Measurements from ENCODE around the gene ZNF45.
"Not testable (repeated sequence)": the region's sequence is repeated elsewhere in the genome, so short reads cannot be mapped to it uniquely, and the experiment has no call there.

Gene ZNF45

DNA sequence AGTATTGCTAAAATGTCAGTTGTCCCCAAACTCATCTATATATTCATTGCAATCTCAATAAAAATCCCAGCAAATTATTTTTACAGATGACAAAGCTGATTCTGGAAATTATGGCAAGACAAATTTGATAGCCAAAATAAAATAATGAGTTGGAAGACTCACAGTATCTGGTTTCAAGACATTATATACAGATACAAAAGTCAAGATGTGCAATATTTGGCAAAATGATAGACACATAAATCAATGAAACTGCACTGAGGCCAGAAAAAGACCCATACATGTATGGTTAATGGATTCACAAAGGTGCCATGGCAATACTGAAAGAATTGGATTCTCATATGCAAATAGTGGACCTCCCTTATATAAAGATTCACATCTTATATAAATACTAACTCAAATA, 24.2 kb downstream of the ZNF45 start:
- DNase-seq = no peak

DNA sequence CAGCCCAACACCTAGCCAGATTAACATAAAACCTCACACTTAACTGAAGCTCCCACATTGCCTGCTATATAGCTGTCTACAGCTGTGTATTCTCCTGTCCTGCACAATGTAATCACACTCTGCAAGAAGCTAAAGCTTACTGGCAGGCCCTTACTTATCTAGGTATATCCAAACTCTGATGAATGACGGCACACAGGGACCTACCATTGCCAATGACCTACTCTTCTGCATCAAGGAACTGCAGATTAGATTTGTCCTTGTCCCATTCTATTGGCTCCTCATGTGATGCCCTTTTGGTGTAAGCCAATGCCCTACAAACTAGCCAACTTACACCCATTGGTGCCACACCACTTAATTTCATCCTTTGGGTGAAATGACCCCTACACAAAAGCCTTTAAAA, 26.4 kb downstream of the ZNF45 start:
- no peak for DNase-seq

DNA sequence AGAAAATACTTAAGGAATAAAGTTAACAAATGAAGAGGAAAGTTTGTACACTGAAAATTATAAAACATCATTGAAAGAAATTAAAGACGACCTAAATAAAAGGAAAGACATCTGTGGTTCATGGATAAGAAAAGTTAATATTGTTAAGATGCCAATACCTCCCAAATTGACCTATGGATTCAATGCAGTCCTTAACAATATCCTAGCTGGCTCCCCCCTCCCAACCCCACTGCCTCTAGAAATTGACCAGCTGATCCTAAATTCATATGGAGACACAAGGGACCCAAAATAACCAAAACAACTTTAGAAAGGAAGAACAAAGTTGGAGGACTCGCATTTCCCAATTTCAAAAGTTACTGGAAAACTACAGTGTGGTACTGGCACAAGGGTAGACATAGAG, 28.3 kb downstream of the ZNF45 start:
- DNase-seq = no peak

DNA sequence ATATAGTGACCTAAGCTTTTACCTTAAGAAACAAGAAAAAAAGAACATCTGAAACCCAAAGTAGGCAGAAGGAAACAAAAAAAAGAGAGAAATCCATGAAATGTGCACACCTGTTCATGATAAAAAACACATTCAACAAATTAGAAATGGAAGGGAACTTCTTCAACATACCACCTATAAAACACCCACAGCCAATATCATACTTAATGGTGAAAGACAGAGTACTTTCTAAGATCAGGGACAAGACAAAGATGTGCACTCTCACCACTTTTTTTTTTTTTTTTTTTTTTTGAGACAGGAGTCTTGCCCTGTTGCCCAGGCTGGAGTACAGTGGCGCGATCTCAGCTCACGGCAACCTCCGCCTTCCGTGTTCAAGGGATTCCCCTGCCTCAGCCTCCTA, 29.2 kb downstream of the ZNF45 start:
- DNase-seq = no peak

DNA sequence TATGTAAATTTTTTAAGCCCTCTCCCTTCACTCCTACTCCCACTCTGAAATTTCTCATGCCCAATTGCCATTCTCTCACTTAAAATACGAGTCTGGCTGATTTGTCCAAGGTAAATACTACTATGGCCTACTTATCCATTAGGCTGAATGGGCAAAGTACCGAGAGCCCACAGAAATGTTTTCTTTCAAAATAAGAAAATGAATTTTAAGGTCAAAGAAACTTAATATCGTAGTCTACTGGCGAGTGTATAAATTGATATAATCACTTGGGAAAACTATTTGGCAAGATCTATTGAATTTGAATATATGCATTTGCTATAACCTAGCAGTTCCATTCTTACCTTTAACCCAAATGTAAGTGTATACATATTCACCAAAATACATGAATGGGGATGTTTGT, 32.7 kb downstream of the ZNF45 start:
- DNase-seq = no peak

DNA sequence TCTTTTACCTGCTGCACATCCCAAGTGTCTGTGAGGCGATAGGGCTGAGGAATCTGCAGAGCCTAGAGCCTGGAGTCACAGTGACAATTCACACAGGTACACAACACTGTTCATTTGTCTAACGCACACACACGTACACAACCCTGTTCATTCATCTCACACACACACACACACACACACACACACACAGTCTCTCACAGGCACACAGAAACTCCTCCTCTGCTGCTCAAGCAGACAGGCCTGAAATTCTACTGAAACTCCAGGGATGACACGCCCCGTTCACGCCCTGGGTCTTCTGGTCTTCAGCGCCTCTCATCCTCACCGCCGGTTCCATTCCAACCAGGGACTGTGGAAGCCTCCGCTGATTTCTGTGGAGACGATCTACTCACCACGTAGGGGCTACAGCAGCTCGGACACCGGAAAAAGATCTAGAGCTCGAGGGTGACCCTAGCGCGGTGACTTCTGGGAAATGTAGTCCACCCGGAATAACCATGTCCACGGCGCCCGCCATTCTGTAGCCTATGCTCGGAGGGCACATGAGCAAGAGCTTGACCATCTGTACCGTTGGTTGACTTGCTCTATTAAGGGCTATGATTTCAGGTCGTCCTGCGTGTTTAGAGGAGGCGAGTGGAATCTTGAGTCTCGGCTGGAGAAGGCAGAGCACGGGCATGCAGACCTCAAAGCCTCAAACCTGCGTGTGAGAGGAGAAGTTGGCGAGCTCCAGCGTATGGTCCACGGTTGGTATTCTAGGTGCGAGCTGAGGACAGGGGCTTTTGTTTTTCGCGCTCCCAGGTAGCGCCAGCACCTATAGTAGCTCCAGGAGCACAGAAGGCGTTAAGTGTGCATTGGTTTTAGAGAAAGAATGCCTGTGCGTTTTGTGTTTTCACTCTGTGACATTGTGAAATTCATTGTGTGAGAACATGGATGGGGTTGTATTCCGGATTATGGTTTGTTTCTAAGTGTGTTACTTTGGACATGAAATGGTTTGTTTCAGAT, 33.4 kb downstream of the ZNF45 start:
- DNase-seq = peak; percentile 88

DNA sequence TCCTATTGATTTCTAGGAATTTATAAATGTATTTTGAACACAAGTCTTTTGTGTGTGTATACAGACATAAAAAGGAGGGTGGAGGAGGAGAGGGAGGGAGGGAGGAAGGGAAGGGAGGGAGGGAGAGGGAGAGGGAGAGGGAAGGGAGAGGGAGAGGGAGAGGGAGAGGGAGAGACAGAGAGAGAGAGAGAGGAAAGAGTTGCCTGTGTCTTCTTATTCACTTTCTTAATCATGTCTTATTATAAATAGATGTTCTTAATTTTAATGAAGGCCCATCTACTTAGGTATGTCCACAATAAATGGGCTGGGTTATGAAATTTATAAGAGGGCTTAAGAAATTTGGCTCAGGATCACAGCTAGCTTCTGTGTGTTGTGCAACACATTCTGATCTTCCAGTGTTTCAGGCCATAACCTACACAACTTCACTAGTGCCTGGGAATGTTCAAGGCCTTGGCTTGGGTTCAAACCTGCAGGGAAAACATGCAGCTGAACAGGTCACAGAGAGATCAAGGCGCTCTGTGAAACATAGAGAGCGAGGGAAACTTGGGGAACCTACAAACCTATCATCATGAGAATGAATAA, 39.3 kb downstream of the ZNF45 start:
- DNase-seq = no peak

DNA sequence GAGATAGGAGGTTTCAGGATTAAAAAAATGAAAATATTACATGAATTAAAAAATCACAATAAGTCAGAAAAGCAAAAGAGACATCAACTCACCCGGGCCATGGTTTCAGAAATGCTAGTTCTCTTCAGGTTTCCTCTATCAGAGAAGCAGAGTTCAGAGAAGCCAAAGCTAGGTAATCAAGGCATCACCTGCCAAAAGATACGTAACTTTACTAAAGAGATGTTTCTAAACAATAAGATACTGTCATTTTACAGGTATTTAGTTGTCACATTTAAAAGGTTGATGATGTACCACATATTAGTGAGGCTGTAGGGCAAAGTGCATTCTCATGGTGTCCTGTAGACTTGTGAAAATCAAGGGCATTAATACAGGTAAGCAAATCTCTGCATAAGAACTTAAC, 51.2 kb downstream of the ZNF45 start, which contains the start of gene ZNF404:
ZNF404 (minus strand) TSS at position 101 of the 400 bp plus-strand sequence.
- DNase-seq = no peak

DNA sequence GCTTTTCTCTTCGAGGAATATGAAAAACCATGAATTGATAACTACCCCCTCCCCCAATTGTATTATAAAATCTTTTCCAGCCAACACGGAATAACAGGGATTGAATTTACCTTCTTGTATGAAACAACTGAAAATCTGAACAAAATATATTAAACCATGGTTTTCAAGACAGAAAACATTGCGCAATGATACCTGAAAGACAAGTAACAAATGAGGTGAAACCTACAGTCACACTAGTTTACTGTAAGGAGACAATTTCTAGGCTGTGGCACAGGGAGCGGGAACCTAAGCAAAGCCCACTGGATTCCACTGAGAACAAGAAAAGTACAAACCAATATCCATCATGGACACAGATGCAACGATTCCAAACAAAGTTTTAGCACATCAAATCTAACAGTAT, 54.6 kb downstream of the ZNF45 start:
- DNase-seq = no peak

DNA sequence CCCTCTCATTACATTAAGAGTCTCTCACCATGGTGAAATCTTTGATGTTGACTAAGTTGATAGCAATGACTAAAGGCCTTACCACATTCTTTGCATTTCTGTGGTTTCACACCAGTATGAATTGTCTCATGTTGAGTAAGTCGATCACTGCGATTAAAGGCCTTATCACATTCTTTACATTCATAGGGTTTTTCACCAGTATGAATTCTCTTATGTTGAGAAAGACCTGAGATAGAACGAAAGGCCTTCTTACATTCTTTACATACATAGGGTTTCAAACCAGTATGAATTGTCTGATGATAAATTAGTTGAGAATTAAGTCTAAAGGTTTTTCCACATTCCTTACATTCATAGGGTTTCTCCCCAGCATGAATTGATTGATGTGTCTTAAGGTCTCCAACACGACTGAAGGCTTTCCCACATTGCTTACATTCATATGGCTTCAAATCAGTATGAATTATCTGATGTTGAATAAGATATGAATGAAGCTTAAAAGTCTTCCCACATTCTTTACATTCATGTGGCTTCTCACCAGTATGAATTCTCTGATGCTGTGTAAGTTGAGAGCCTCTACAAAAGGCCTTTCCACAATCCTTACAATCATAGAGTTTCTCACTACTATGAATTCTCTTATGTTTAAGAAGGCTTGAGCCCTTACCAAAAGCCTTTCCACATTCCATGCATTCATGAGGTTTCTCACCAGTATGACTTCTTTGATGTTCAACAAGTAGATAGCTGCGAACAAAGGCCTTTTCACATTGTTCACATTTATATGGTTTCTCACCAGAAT, 62.3 kb downstream of the ZNF45 start:
- DNase-seq = peak; percentile 5

DNA sequence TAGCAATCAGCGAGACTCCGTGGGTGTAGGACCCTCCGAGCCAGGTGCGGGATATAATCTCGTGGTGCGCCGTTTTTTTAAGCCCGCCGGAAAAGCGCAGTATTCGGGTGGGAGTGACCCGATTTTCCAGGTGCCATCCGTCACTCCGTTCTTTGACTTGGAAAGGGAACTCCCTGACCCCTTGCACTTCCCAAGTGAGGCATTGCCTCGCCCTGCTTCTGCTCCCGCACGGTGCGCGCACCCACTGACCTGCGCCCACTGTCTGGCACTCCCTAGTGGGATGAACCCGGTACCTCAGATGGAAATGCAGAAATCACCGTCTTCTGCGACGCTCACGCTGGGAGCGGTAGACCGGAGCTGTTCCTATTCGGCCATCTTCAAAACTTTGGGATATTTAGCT, 68.2 kb downstream of the ZNF45 start:
- not testable (repeated sequence) for DNase-seq
